Activated T-cell treated with anti-CD3 and anti-CD28 coated beads, Interleukin-2, amount 50 U/mL, for 72 hours (primary cell): Measurements from ENCODE around the gene SPTLC3. TPM values are rescaled to one million over a fixed set of nuclear protein-coding genes. Genes with fewer than 3 reads are reported as not detected.
A peak's percentile ranks its signal among the peaks of the same experiment; 100 is the strongest.

Experiments used
- ATAC-seq, 2 donors: fragments of 150-1000 bp; cut with Tn5 transposase; replicated peaks in 1 of 2; 2 replicates each; pipeline ENCODE4 v1.10.0; 2021; ENCODE audit warnings: moderate library complexity in 2 of 2, mild to moderate bottlenecking in 1 of 2
- DNase-seq, 2 donors: peaks; one replicate each; pipeline ENCODE4 v3.0.0; 2021 to 2022; ENCODE audit warnings: mixed read lengths in 1 of 2
- H3K27ac Mint-ChIP-seq: one replicate; pipeline ENCODE4 v1.8.0; 2022; ENCODE audit warnings: mild to moderate bottlenecking, moderate library complexity, mixed read lengths
- H3K27me3 Mint-ChIP-seq: one replicate; pipeline ENCODE4 v1.8.0; 2022; ENCODE audit warnings: low read depth, mixed read lengths
- H3K36me3 Mint-ChIP-seq, 2 donors: one replicate each; pipeline ENCODE4 v1.8.0; 2022; ENCODE audit warnings: mixed read lengths in 2 of 2, mild to moderate bottlenecking in 1 of 2; ENCODE audit not compliant: insufficient read depth in 2 of 2
- H3K4me1 Mint-ChIP-seq: one replicate; pipeline ENCODE4 v1.8.0; 2022; ENCODE audit warnings: low read depth, mixed read lengths
- H3K4me3 Mint-ChIP-seq, 2 donors: one replicate each; pipeline ENCODE4 v1.8.0; 2022; ENCODE audit warnings: mild to moderate bottlenecking in 2 of 2, mixed read lengths in 2 of 2, moderate library complexity in 2 of 2
- H3K9me3 Mint-ChIP-seq, 2 donors: one replicate each; pipeline ENCODE4 v1.8.0; 2022; ENCODE audit warnings: mixed read lengths in 2 of 2
- total RNA-seq, 2 donors: library from RNA; stranded (reverse); gene quantifications; one replicate each; pipeline ENCODE4 v1.2.3, GENCODE V29; 2022

Gene SPTLC3
- total RNA-seq, 2 donors from 2014 or later, result 1.4 to 2.0 TPM

DNA sequence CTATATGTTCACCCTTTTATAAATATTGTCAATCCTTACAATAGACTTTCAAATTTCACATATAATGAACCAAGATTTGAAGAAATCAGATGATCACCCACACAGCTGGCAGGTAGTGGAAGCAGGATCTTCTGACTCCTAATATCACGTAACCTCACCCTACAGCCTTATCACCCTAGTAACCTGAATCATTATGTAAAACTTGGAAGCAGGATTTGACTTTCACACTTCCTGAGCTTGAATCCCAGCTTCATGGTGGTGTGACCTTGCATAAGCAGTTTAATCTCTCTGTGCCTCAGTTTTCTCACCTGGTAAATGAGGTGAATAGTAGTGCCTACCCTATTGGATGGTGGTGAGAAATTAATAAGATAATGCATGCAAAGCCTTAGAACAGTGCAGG is 16.4 kb downstream of the SPTLC3 start:
- no peak for ATAC-seq
- DNase-seq, result no peak
- Mint-ChIP-seq H3K36me3 (peaks cover 12 to 17% of the 10 kb centered on the region in 2 donors), H3K27me3 (no peaks in the 10 kb centered on the region), H3K4me3 (no peak overlapping the region), H3K4me1 (peaks cover 8% of the 10 kb centered on the region), H3K9me3 (peaks cover 15 to 17% of the 10 kb centered on the region in 2 donors), H3K27ac (no peak overlapping the region)

DNA sequence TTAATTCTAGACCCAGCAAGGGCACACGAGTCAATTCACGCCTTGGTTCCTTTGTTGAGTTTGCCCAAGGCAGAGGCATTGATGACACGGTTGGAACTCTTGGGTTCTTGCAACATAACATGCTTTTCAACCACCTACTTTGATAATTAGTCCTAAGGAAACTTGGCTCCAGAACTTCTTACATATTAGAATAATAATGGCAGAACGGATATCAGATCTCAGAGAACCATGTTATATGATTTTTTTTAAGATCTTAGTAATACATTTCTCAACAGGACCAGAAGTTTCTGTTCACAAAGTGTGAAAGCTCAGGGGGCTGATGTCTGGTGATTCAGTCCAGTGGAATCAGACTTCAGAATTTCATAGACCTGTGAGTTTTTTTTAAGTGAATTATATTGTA is 19.2 kb downstream of the SPTLC3 start:
- Mint-ChIP-seq H3K4me1 (peaks cover 3% of the 10 kb centered on the region), H3K4me3 (no peak overlapping the region), H3K27ac (no peak overlapping the region), H3K27me3 (no peaks in the 10 kb centered on the region), H3K36me3 (peaks cover 3% of the 10 kb centered on the region in 2 donors), H3K9me3 (peaks cover 2% of the 10 kb centered on the region in 2 donors)
- ATAC-seq (no peak), DNase-seq (no peak)

DNA sequence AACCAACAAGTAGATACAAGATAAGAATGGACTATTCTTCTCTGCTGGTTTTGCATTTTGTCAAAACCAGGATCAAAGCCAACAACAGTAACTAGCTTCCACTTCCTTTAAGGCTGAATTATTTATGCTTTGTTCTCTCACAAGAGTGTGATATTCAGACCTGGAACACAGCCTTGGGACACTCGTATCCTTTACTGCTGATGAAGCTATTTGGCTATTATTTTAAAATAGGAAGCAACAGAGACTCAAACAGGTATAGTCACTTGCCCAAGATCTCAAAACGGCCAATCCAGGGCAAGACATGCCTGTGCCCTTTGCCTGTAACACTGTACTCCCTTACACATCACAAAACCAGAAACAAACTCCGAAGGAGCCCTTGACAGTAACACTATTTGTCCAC is 19.9 kb downstream of the SPTLC3 start:
- no peaks in the 10 kb centered on the region for H3K4me1 Mint-ChIP-seq
- H3K9me3 Mint-ChIP-seq, result no peaks in the 10 kb centered on the region
- no peak overlapping the region for H3K27ac Mint-ChIP-seq
- H3K36me3 Mint-ChIP-seq, result no peaks in the 10 kb centered on the region
- DNase-seq (no peak), ATAC-seq (no peak)
- H3K27me3 Mint-ChIP-seq, result no peaks in the 10 kb centered on the region
- H3K4me3 Mint-ChIP-seq, result no peak overlapping the region

DNA sequence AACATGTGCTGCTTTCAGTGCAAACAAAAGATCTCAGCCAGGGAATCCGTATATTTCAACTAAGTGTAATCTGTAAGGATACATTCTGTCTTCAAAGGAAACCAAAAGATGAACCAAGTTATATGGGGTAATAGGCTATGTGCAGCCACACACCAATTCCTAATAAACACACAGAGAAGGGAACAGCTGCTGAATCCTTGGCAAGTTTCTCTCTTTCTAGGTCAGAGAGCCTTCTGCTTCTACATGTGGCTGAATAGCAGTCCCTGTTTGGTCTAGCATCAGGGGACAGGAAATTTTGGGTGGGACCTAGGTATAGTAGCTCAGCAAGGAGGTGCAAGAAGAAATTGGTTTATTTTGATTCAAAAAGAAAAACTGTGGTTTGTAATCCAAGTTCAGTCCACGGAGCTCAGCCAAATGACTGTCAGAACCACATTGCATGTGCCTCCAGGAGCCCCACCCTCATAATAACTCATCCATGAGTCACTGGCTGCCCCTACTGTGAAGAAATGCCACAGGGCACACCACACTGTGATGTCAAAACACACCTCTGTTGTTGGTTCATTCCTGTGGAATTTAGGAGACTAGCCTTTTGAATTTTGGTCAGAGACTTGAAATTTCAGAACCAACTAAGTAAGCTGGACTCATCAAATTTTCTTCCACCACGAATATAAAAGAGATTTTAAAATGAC is 21.1 kb downstream of the SPTLC3 start:
- ATAC-seq, result peak; percentile 73 to 94
- no peak overlapping the region for H3K27ac Mint-ChIP-seq
- no peaks in the 10 kb centered on the region for H3K9me3 Mint-ChIP-seq
- H3K4me1 Mint-ChIP-seq, result no peaks in the 10 kb centered on the region
- H3K36me3 Mint-ChIP-seq, result no peaks in the 10 kb centered on the region
- DNase-seq, result peak in 1 of 2 donors; percentile 46
- H3K4me3 Mint-ChIP-seq, result no peak overlapping the region
- H3K27me3 Mint-ChIP-seq, result no peaks in the 10 kb centered on the region

DNA sequence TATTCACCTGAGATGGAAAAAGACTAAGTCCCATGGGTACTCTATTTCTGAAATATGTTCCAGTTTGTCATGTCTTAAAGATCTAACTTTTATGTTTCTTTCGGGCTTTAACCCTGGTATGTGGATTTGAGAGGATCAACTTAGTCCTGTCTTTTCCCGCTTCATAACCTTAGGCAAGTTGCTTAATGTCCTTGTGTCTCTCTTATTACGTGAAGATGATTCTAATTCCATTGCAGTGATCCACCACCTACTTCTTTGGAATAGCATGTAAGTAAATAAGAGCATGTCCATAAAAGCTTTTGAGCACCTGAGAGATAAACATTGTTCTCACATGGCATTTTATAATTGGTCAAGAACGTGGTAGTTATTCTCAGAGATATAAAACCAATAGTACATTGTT is 23.0 kb downstream of the SPTLC3 start:
- no peaks in the 10 kb centered on the region for H3K27me3 Mint-ChIP-seq
- H3K9me3 Mint-ChIP-seq, result no peaks in the 10 kb centered on the region
- H3K27ac Mint-ChIP-seq, result no peak overlapping the region
- DNase-seq (no peak), ATAC-seq (no peak)
- H3K36me3 Mint-ChIP-seq, result no peaks in the 10 kb centered on the region
- no peak overlapping the region for H3K4me3 Mint-ChIP-seq
- no peaks in the 10 kb centered on the region for H3K4me1 Mint-ChIP-seq

DNA sequence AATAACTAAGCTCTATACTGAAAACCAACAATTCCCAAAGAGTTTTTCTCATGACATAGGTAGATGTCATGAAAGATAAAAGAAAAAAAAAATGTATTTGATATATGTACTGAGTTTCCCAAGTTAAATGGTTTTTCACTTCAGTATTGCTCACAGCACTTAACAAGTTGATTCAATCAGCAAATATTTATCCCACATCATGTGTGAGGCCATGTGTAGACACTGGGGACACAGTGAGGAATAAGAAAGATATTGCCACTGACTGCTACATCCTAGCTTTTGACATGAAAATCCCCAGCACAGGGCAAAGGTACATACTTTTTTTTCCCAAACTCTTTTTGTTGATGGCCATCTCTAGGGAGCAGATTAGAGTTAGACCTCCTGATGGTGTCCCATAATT is 25.3 kb downstream of the SPTLC3 start:
- Mint-ChIP-seq H3K36me3 (no peaks in the 10 kb centered on the region), H3K27ac (no peak overlapping the region)
- ATAC-seq, result no peak

DNA sequence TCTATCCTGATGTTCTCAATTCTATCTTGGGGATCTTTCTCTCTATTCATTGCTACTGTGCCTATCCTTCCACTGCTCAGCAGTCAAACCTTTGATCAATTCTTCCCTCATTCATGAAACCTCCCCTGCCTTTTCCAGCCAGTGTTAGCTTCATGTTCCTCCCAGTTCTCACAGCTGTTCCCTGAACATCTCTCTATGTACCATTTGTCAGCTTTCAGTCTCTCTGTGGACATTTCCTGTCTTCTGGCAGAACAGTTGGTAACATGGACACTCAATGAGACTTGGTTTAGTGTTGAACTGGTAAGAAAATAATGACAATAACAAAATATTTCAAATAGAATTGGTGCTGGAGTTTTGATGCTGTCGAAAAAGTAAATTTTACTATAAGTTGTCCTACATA is 26.2 kb downstream of the SPTLC3 start:
- no peaks in the 10 kb centered on the region for H3K4me1 Mint-ChIP-seq
- no peak overlapping the region for H3K27ac Mint-ChIP-seq
- H3K27me3 Mint-ChIP-seq, result no peaks in the 10 kb centered on the region

More for the DNA sequence above, 25.3 kb downstream of the SPTLC3 start:
- no peaks in the 10 kb centered on the region for H3K27me3 Mint-ChIP-seq
- no peak overlapping the region for H3K4me3 Mint-ChIP-seq
- no peaks in the 10 kb centered on the region for H3K9me3 Mint-ChIP-seq
- no peak for DNase-seq
- no peaks in the 10 kb centered on the region for H3K4me1 Mint-ChIP-seq

DNA sequence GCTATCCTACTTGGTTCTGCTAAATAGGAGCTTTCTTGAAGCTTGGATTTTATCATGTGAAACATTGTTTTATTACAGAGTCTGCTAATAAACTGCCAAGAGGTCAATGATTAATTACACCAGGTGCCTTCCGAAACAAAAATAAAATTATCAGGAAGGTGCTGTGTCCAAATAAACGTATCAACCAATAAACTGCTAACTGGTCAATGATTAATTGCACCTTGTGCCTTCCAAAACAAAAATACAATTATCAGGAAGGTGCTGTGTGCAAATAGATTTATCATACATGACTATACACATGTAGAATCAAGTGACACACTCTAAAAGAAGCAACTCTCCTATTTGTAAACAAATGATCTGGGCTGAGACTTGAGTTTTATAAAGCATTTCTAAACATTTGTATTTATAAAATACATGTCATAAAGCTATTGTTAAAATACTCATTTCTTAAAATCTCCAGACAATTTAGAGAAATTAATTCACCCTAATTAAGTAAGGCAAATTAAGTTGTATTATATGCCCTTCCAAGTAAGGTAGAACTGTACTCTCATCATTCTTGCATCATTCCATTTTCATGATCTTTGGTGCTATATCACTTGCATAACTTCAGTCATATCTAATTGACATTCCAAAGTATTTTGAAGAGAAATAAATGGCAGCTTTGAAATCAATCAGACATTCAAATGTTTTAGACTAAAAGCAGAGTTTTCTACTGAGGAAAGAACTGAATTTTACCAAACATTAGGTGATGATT is 26.8 kb downstream of the SPTLC3 start:
- H3K4me3 Mint-ChIP-seq, result no peak overlapping the region

More for the DNA sequence above, 26.2 kb downstream of the SPTLC3 start:
- Mint-ChIP-seq H3K36me3 (no peaks in the 10 kb centered on the region), H3K4me3 (no peak overlapping the region), H3K9me3 (no peaks in the 10 kb centered on the region)
- no peak for ATAC-seq
- no peak for DNase-seq

DNA sequence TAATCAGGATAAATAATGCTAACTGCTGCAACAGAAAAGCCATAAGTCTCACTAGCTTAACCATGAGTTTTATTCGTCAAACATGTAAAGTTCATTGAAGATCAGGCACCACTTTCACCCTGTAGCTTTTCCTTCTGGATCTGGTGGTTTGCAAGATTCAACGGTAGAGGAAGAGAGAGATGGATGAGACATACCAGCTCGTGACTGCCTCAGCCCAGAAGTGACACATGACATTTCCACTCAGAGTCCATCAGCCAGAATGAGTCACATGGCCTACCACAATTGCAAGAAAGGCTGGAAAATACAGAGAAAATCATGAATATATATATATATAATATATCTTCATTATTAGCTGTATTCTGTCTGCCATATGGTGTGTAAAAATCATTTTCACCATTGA is 29.0 kb downstream of the SPTLC3 start:
- H3K4me3 Mint-ChIP-seq, result no peak overlapping the region
- no peaks in the 10 kb centered on the region for H3K4me1 Mint-ChIP-seq
- H3K9me3 Mint-ChIP-seq, result no peaks in the 10 kb centered on the region
- no peaks in the 10 kb centered on the region for H3K27me3 Mint-ChIP-seq
- DNase-seq, result no peak
- ATAC-seq, result no peak
- H3K27ac Mint-ChIP-seq, result no peak overlapping the region
- no peaks in the 10 kb centered on the region for H3K36me3 Mint-ChIP-seq

More for the DNA sequence above, 26.8 kb downstream of the SPTLC3 start:
- DNase-seq (no peak), ATAC-seq (no peak)
- Mint-ChIP-seq H3K4me1 (no peaks in the 10 kb centered on the region), H3K27ac (no peak overlapping the region), H3K36me3 (no peaks in the 10 kb centered on the region), H3K27me3 (no peaks in the 10 kb centered on the region), H3K9me3 (no peaks in the 10 kb centered on the region)

DNA sequence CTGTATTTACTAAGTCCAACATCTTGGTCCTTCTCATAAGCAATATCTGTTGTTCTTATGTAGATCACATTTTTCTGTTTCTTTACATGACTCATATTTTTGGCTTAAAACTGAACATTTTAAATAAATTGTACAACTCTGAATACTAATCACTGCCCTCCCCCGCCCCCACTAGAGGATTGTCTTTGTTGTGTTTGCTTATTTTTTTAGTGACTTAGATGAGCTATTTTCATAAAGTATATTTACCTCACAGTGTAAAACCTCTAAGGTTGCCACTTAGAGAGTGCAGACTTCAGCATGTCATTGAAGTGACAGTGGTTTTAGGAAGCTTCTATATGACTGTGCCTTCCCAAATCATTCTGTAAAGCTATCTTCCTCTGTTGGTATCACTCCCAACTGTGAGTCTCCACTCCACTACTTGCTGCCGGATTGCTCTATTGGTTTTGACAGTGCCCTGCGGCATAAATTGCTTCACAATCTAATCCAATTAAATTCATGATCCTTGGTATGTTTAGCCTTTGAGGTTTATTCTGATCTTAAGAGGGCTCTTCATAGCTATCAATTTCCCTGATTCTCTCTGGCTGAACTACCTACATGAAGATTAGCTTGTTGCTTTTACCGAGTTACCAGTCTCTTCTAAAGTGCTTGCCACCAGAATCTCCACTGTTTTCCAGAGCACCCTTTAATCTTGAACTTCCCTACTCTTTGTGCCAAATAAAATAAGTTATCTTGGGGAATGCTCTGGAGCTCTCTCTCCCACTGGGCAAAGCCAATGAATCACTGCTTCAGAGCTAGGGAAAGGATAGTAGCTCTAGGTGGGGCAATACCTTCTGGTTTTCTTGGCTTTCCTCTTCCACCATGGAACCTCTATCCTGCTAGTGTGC is 33.0 kb downstream of the SPTLC3 start:
- Mint-ChIP-seq H3K9me3 (peaks cover 0 to 3% of the 10 kb centered on the region in 2 donors), H3K27ac (no peak overlapping the region), H3K36me3 (no peaks in the 10 kb centered on the region), H3K27me3 (no peaks in the 10 kb centered on the region), H3K4me3 (no peak overlapping the region), H3K4me1 (no peaks in the 10 kb centered on the region)
- DNase-seq (no peak), ATAC-seq (no peak)

DNA sequence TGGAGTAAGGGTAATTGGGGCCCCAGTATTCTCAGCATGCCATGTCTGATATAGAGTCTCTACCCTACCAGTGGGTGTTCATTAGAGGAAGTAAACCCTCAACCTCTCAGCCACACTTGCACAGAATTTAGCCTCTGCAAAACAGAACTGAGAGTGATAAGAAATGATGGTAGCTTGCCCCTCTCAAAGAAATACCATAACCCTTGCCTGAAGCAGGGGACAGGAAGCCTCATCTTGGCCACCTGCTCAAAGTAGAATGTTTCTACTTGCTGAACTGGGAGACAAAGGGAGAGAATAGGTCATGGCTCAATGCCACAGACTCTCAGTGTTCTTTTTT is 33.7 kb downstream of the SPTLC3 start:
- no peaks in the 10 kb centered on the region for H3K27me3 Mint-ChIP-seq
- no peak for DNase-seq
- H3K4me1 Mint-ChIP-seq, result no peaks in the 10 kb centered on the region
- no peak overlapping the region for H3K27ac Mint-ChIP-seq
- H3K36me3 Mint-ChIP-seq, result no peaks in the 10 kb centered on the region
- H3K4me3 Mint-ChIP-seq, result no peak overlapping the region
- H3K9me3 Mint-ChIP-seq, result peaks cover 0 to 3% of the 10 kb centered on the region in 2 donors
- ATAC-seq, result no peak

DNA sequence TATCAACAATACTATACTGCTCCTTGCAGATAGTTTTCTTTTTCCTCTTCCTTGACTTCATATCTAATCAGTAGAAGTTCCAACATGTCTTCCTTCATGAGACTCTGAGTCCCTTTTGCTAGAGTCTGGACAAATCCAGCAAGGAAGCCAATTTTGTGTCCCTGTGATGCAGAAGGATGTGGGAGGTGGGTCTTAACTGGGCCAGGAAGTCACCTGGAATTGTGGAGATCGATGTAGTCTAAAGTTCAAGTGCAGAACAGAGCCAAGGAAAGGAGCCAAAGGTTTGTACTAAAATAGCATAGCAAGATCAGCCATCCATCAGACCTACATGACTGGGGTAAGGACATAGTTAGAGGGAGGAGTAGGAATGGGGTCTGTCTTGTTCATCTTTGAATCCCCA is 37.6 kb downstream of the SPTLC3 start:
- no peaks in the 10 kb centered on the region for H3K36me3 Mint-ChIP-seq
- DNase-seq, result no peak
- peaks cover 0 to 5% of the 10 kb centered on the region in 2 donors for H3K9me3 Mint-ChIP-seq
- no peaks in the 10 kb centered on the region for H3K4me1 Mint-ChIP-seq
- no peak for ATAC-seq
- no peak overlapping the region for H3K4me3 Mint-ChIP-seq
- no peaks in the 10 kb centered on the region for H3K27me3 Mint-ChIP-seq
- no peak overlapping the region for H3K27ac Mint-ChIP-seq

DNA sequence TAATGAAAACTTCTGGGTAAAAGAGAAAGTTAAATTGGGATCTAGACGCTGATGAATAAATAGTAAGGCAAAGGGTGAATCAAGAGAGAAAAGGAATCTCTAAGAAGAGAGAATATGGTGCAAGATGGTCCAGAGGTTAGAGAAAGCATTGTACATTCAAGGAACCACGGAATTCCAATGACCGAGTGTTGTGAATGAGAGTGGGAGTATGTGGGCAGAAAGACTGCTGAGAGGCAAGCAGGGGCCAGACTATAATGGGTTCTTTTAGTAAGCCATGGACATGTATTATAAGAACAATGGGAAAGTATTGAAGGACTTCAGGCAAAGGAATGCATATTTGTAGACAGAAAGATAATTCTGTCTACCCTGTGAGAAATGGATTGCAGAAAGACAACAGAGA is 45.2 kb downstream of the SPTLC3 start:
- no peak overlapping the region for H3K27ac Mint-ChIP-seq
- H3K36me3 Mint-ChIP-seq, result no peaks in the 10 kb centered on the region
- H3K27me3 Mint-ChIP-seq, result no peaks in the 10 kb centered on the region
- no peaks in the 10 kb centered on the region for H3K4me1 Mint-ChIP-seq
- ATAC-seq, result no peak
- H3K9me3 Mint-ChIP-seq, result peaks cover 0 to 2% of the 10 kb centered on the region in 2 donors
- no peak for DNase-seq
- H3K4me3 Mint-ChIP-seq, result no peak overlapping the region
